Activated CD4-positive, alpha-beta T cell treated with anti-CD3 and anti-CD28 coated beads, Interleukin-2, amount 10 ng/mL, durations not matched to agents 24 days and 14 days (primary cell): ENCODE results near the gene WNT9A. TPM values are rescaled to one million over a fixed set of nuclear protein-coding genes. Genes with fewer than 3 reads are reported as not detected.
A peak's percentile ranks its signal among the peaks of the same experiment; 100 is the strongest.
"Not testable (repeated sequence)": the region's sequence is repeated elsewhere in the genome, so short reads cannot be mapped to it uniquely, and the experiment has no call there.

Experiments used
- DNase-seq: peaks from one replicate; pipeline ENCODE4 v3.0.0; 2022
- H3K27ac Mint-ChIP-seq: one replicate; pipeline ENCODE4 v1.8.0; 2022; ENCODE audit warnings: mild to moderate bottlenecking, mixed read lengths
- H3K27me3 Mint-ChIP-seq: one replicate; pipeline ENCODE4 v1.8.0; 2022; ENCODE audit warnings: mixed read lengths
- H3K36me3 Mint-ChIP-seq: one replicate; pipeline ENCODE4 v1.8.0; 2022; ENCODE audit warnings: low read depth, mild to moderate bottlenecking, mixed read lengths
- H3K4me1 Mint-ChIP-seq: one replicate; pipeline ENCODE4 v1.8.0; 2021; ENCODE audit warnings: mixed read lengths
- H3K4me3 Mint-ChIP-seq: one replicate; pipeline ENCODE4 v1.8.0; 2022; ENCODE audit warnings: mild to moderate bottlenecking, moderate library complexity, mixed read lengths
- H3K9me3 Mint-ChIP-seq: one replicate; pipeline ENCODE4 v1.8.0; 2021; ENCODE audit warnings: mixed read lengths
- intact Hi-C: fragments of 100-400 bp; cut with micrococcal nuclease; formaldehyde crosslinking; loops from one replicate; pipeline ENCODE4 v1.15.1; 2023
- total RNA-seq: library from RNA; stranded (reverse); gene quantifications from 2 replicates; pipeline ENCODE4 v1.2.3, GENCODE V29; 2022

Gene WNT9A, protein sequence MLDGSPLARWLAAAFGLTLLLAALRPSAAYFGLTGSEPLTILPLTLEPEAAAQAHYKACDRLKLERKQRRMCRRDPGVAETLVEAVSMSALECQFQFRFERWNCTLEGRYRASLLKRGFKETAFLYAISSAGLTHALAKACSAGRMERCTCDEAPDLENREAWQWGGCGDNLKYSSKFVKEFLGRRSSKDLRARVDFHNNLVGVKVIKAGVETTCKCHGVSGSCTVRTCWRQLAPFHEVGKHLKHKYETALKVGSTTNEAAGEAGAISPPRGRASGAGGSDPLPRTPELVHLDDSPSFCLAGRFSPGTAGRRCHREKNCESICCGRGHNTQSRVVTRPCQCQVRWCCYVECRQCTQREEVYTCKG
- not detected in 2 replicates for total RNA-seq

DNA sequence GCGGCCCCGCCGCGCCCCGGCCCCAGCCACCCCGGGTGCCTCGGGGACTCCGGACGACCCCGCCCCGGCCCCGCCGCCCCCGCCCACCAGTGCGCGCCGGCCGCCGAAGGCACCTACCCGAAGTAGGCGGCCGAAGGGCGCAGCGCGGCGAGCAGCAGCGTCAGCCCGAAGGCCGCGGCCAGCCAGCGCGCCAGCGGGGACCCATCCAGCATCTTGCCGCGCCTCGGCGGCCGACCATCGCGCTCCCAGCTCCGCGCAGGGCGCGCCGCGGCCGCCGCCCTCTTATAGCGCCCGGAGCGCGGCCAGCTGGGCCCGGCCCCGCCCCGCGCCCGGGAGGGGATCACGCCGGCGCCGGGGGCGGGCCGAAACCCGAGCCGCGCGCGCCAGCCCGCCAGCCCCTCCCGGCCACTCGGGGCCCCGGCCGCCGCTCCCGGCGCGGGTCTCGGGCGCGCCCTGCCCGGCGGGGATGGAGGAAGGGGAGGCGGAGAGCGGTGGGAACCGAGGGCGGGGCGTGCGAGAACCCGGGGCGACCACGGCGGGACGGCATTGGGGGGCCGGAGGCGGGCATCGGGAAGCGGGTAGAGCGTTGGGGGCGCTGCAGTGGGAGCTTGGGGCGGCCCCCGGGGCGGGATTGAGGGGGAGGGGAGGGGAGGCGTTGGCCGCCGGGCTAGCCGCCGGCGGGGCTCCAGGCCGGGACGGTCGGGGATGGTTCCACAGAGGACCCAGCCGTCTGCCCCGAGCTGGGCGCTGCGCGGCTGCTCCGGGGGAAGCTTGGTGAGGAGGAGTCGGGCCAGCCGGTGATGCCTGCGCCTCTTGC, at the start of gene WNT9A:
Gene WNT9A (minus strand): TSS at position 257 of the 817 bp plus-strand sequence. CDS start 45 bp downstream, at position 212.
- Mint-ChIP-seq H3K9me3 (no peaks in the 10 kb centered on the region), H3K27ac (no peak within 1 kb of the TSS), H3K27me3 (peaks cover 31% of the 10 kb centered on the region), H3K4me1 (no peaks in the 10 kb centered on the region), H3K36me3 (no peaks in the 10 kb centered on the region), H3K4me3 (peak within 1 kb of the TSS; percentile 75)
- DNase-seq = peak; percentile 68
- intact Hi-C loops = loop anchor here (5.0 kb wide), 1 partner anchor 554 kb away; no protein-coding TSS in a partner anchor

DNA sequence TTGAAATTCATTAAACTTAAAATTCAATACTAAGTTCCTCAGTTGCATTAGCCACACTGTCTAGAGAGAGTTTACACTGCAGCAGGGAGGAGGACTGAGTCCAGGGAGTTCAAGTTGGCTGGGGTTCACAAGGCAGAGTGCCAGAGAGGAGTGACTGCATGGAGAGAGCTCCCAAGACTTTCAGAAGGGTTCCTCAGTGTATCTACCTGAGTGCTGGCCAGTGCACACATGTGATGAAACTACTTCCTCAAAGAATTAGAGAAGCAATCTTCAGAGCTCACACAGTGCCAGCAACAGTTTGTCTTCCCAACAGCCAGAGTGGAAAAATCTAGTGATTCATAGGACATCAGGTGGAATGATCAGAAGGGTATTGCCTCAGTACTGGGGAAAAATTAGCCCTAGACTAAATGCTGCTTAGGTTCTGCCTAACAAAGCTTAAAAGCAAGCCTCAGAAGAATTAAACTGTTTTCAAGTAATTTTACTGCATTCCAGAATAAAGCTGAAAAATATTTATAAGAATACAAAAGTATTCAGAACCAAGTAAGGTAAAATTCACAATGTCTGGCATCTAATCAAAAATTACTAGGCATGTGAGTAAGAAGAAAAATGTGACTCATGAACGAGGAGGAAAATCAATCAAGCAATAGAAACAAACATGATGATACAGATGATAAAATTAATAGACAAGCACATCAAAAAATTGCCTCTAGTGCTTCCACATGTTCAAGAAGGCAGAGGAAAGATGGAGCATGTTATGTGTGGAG, 48.6 kb upstream of the WNT9A start:
- H3K27me3 Mint-ChIP-seq = peaks cover 12% of the 10 kb centered on the region
- intact Hi-C loops = loop anchor here (5.0 kb wide), 1 partner anchor 521 kb away; no protein-coding TSS in a partner anchor
- H3K4me1 Mint-ChIP-seq = no peaks in the 10 kb centered on the region
- H3K9me3 Mint-ChIP-seq = peaks cover 12% of the 10 kb centered on the region
- H3K36me3 Mint-ChIP-seq = no peaks in the 10 kb centered on the region
- H3K4me3 Mint-ChIP-seq = no peak overlapping the region
- H3K27ac Mint-ChIP-seq = no peak overlapping the region
- DNase-seq = no peak

DNA sequence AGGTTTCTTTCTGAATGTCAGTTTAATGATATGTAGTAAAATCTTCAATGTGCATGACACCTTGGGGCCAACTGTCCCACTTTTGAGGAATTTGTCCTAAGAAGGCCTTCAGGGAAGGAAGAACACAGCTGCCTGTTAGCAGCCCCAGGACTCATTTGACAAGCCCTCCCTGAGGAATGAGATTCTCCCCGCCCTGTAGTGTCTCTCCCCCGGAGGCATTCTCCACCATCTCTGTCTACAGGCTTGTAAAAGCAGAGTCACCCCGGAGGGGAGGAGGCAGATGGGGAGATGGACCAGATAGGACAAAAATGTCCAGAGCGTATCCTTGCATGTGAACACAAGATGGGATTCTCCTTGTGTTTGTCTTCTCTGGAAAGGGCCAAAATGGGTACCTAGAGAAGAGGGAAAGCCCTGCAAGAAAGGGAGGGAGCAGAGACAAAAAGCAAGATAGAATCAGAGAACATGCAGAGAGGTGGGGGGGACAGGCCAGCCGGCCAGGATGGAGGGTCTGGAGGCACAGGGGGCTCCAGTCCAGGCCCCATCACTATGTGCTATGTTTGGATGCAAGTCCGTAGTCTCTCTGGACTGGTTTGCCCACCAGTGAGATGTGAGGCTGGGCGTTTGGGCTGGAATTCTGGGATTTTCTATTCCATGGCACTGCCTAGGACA, 47.0 kb upstream of the WNT9A start:
- Mint-ChIP-seq H3K9me3 (peaks cover 12% of the 10 kb centered on the region), H3K27me3 (peaks cover 15% of the 10 kb centered on the region), H3K36me3 (no peaks in the 10 kb centered on the region), H3K4me1 (no peaks in the 10 kb centered on the region), H3K4me3 (no peak overlapping the region), H3K27ac (no peak overlapping the region)
- DNase-seq = no peak
- intact Hi-C loops = loop anchor here (5.0 kb wide), 1 partner anchor 523 kb away; no protein-coding TSS in a partner anchor

DNA sequence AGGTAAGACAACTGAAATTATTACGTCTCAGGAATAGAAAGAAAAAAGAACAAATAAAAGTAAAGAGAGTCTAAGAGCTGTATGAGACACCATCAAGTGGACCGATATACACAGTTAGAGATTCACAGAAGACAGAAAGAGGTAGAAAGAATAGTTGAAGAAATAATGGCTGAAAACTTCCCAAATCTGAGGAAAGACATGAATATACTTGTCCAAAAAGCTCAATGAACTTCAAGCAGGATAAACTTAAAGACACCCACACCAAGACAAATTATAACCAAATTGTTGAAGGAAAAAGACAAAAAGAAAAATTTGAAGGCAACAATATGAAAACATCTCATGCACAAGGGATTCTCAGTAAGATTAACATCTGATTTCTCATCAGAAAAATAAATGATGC, 39.4 kb upstream of the WNT9A start:
- Mint-ChIP-seq H3K36me3 (no peaks in the 10 kb centered on the region), H3K4me3 (no peak overlapping the region), H3K4me1 (no peaks in the 10 kb centered on the region), H3K27ac (no peak overlapping the region), H3K9me3 (peaks cover 5% of the 10 kb centered on the region), H3K27me3 (peaks cover 20% of the 10 kb centered on the region)
- DNase-seq = no peak
- intact Hi-C loops = no loop called here

DNA sequence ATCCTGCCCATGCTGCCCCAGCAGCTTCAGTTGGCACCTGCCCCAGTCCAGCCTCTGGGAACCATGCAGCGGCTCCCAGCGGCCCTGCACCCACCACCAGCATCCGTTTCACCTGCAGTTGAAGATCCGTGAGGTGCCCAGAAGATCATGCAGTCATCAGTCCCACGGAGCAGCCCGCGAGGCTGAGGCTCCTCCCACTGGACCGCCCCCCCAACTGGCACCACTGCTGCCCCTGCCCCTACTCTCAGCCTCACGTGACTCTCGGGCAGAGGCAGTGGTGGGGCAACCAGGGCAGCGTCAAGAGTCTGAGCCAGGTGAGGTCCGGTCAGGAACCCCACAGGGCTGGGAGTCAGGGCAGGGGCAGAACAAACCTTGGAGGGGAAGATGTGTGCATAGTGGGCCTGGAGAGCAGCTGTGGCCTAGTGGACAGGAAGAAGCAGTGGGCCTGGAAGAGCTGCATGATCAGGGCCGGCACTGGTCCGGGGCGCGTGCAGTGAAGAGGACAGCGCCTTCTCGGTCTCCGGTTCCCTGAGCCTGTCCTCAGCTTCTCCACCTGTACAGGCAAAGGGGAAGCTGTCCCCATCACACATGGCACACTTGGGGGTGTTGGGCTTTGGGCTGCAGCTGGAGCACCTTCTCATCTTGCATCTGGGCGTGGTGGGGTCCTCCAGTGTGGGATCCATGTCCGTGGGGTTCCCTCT, 28.0 kb upstream of the WNT9A start:
- H3K27ac Mint-ChIP-seq, DNase-seq, H3K36me3 Mint-ChIP-seq, H3K27me3 Mint-ChIP-seq, H3K4me1 Mint-ChIP-seq, intact Hi-C loops, H3K9me3 Mint-ChIP-seq, H3K4me3 Mint-ChIP-seq: not testable (repeated sequence)

DNA sequence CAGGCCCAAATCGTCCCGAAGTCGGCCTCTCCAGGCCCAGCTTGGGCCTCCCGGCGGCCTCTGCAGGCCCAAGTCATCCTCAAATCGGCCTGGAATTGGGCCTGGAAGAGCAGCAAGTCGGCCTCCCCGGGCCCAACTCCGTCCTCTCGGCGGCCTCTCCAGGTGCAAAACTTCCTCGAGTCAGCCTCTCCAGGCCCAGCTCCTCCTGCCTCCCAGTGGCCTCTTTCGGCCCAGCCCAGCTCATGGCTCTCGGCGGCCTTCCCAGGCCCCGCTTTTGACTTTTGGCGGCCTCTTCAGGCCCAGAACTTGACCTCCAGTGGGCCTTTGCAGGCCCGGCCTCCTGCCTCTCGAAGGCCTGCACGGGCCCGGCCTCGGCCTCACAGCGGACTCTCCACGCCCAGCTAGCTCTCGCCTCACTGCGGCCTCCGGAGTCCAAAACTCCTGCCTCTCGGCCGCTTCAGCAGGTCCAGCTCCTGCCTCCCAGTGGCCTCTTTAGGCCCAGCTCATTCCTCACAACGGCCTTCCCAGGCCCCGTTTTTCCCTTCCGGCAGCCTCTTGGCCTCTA, 26.1 kb upstream of the WNT9A start:
- H3K4me1 Mint-ChIP-seq, DNase-seq, H3K4me3 Mint-ChIP-seq, H3K9me3 Mint-ChIP-seq, H3K27me3 Mint-ChIP-seq, intact Hi-C loops, H3K36me3 Mint-ChIP-seq, H3K27ac Mint-ChIP-seq: not testable (repeated sequence)

DNA sequence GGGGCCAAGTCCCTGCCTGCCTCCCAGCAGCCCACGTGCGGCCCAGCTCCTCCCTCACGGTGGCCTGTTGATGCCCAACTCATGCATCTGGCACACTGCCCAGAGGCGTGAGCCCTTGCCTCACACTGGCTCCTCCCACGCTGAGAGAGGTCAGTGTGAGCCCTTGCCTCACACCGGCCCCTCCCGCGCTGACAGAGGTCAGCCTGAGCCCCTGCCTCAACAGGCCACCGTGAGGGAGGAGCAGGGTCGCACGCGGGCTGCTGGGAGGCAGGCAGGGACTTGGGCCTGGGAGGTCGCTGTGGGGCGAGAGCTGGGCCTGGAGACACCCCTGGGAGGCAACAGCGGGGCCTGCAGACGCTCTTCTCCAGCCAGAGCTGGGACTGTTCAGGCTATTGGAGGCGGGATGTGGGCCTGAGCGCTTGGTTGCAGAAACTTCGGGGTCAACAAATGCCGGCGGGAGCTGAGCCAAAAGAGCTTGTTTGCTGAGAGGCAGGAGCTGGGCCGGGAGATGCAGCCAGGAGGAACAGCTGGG, 25.2 kb upstream of the WNT9A start:
- H3K4me1 Mint-ChIP-seq, H3K9me3 Mint-ChIP-seq, H3K36me3 Mint-ChIP-seq, intact Hi-C loops, DNase-seq, H3K4me3 Mint-ChIP-seq, H3K27me3 Mint-ChIP-seq, H3K27ac Mint-ChIP-seq: not testable (repeated sequence)

DNA sequence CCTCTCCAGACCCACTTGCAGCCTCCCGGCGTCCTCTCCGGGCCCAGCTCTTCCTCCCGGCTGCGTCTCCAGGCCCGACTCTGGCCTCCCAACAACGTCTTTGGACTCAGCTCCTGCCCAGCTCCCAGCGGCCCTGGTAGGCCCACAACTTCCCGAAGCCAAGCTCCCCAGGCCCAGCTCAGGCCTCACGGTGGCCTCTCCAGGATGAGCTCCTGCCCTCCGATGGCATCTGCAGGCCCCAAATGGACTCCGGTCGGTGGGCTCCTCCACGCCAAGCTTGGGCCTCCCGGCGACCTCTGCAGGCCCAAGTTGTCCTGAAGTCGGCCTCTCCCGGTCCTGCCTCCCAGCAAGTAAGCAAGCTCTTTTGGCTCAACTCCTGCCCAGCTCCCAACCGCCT, 24.5 kb upstream of the WNT9A start:
- H3K4me1 Mint-ChIP-seq, H3K27ac Mint-ChIP-seq, H3K4me3 Mint-ChIP-seq, DNase-seq, H3K27me3 Mint-ChIP-seq, H3K9me3 Mint-ChIP-seq, intact Hi-C loops, H3K36me3 Mint-ChIP-seq: not testable (repeated sequence)

DNA sequence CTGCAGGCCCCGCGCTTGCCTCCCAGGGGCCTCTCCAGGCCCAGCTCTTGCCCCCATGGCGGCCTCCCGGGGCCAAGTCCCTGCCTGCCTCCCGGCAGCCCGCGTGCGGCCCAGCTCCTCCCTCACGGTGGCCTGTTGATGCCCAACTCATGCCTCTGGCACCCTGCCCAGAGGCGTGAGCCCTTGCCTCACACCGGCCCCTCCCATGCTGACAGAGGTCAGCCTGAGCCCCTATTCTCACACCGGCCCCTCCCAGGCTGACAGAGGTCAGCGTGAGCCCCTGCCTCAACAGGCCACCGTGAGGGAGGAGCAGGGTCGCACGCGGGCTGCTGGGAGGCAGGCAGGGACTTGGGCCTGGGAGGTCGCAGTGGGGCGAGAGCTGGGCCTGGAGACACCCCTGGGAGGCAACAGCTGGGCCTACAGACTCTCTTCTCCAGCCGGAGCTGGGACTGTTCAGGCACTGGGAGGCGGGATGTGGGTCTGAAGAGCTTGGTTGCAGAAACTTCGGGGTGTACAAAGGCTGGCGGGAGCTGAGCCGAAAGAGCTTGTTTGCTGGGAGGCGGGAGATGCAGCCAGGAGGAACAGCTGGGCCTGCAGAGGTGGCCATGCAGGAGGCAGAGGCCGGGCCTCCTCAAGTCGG, 24.0 kb upstream of the WNT9A start:
- H3K27ac Mint-ChIP-seq, intact Hi-C loops, H3K27me3 Mint-ChIP-seq: not testable (repeated sequence)

DNA sequence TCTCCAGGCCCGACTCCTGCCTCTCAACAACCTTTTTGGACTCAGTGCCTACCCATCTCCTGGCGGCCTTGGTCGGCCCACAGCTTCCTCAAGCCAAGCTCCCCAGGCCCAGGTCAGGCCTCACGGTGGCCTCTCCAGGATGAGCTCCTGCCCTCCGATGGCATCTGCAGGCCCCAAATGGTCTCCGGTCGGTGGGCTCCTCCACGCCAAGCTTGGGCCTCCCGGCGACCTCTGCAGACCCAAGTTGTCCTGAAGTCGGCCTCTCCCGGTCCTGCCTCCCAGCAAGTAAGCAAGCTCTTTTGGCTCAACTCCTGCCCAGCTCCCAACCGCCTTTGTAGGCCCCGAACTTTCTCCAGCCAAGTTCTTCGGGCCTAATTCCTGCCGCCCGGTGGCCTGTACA, 23.5 kb upstream of the WNT9A start:
- intact Hi-C loops, H3K4me3 Mint-ChIP-seq, H3K4me1 Mint-ChIP-seq, H3K36me3 Mint-ChIP-seq, H3K9me3 Mint-ChIP-seq, DNase-seq, H3K27ac Mint-ChIP-seq, H3K27me3 Mint-ChIP-seq: not testable (repeated sequence)

More for the DNA sequence above, 24.0 kb upstream of the WNT9A start:
- DNase-seq, H3K36me3 Mint-ChIP-seq, H3K9me3 Mint-ChIP-seq, H3K4me1 Mint-ChIP-seq, H3K4me3 Mint-ChIP-seq: not testable (repeated sequence)

DNA sequence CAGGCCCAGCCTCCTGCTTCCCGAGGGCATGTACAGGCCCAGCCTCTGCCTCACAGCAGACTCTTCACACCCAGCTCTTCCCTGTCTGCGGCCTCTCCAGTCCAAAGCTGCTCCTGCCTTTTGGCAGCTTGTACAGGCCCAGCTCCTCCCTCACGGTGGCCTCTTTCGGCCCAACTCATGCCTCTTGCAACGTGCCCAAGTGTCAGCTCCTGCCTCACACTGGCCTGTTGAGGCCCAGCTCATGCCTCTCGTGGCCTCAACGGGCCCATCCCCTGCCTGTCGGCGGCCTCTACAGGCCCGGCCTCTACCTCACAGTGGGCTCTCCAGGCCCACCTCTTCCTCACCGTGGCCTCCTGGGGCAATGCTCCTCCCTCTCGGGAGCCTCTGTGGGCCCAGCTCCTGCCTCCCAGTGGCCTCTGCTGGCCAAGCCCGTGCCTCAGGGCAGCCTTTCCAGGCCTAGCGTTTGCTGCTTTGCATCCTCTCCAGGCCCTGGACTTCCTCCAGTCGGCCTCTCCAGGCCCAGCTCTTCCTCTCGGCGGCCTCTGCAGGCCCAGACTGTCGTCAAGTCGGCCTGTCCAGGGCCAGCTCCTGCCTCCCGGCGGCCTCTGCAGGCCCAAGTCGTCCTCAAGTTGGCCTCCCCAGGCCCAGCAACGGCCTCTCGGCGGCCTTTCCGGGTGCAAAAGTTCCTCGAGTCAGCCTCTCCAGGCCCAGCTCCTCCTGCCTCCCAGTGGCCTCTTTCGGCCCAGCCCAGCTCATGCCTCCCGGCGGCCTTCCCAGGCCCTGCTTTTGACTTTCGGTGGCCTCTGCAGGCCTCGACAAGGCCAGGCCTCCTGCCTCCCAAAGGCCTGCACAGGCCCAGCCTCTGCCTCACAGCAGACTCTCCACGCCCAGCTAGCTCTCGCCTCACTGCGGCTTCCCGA, 22.6 kb upstream of the WNT9A start:
- H3K27ac Mint-ChIP-seq, H3K27me3 Mint-ChIP-seq, H3K36me3 Mint-ChIP-seq, DNase-seq, H3K9me3 Mint-ChIP-seq, H3K4me1 Mint-ChIP-seq, intact Hi-C loops, H3K4me3 Mint-ChIP-seq: not testable (repeated sequence)
